H9 (cell line): Measurements from ENCODE around the gene HSD11B1L. TPM values are rescaled to one million over a fixed set of nuclear protein-coding genes. Genes with fewer than 3 reads are reported as not detected.

Experiments
- DNase-seq: peaks from one replicate; pipeline ENCODE4 v3.0.0-alpha.2; 2017
- H2AFZ ChIP-seq: one replicate; pipeline ENCODE4 v1.6.1; 2013; ENCODE audit warnings: mild to moderate bottlenecking, low read length, control low read depth, moderate library complexity
- H2AK5ac ChIP-seq: 2 replicates; pipeline ENCODE4 v1.6.1; 2013; ENCODE audit warnings: low read length, control low read depth, mixed read lengths; ENCODE audit not compliant: insufficient read length
- H2BK120ac ChIP-seq: one replicate; pipeline ENCODE4 v1.6.1; 2013; ENCODE audit warnings: low read depth, mild to moderate bottlenecking, low read length, control low read depth, inconsistent platforms; ENCODE audit not compliant: poor library complexity, severe bottlenecking
- H2BK12ac ChIP-seq: 2 replicates; pipeline ENCODE4 v1.6.1; 2013; ENCODE audit warnings: low read length, control low read depth, mixed read lengths, low read depth; ENCODE audit not compliant: insufficient read length
- H2BK15ac ChIP-seq: 2 replicates; pipeline ENCODE4 v1.6.1; 2013; ENCODE audit warnings: low read depth, low read length, control low read depth
- H2BK20ac ChIP-seq: one replicate; pipeline ENCODE4 v1.6.1; 2013; ENCODE audit warnings: low read depth, mild to moderate bottlenecking, low read length, control low read depth, inconsistent platforms; ENCODE audit not compliant: poor library complexity, severe bottlenecking
- H2BK5ac ChIP-seq: 2 replicates; pipeline ENCODE4 v1.6.1; 2013; ENCODE audit warnings: low read length, control low read depth, mixed read lengths; ENCODE audit not compliant: insufficient read length
- H3K14ac ChIP-seq: 2 replicates; pipeline ENCODE4 v1.6.1; 2013; ENCODE audit warnings: low read length, control low read depth; ENCODE audit not compliant: insufficient read depth
- H3K18ac ChIP-seq: 2 replicates; pipeline ENCODE4 v1.6.1; 2013; ENCODE audit warnings: low read depth, mild to moderate bottlenecking, mixed read lengths, low read length, control low read depth; ENCODE audit not compliant: insufficient read length
- H3K23ac ChIP-seq: 2 replicates; pipeline ENCODE4 v1.6.1; 2013; ENCODE audit warnings: low read length, control low read depth, mixed read lengths, low read depth; ENCODE audit not compliant: insufficient read length
- H3K23me2 ChIP-seq: 2 replicates; pipeline ENCODE4 v1.6.1; 2013; ENCODE audit warnings: low read depth, mild to moderate bottlenecking, mixed read lengths, low read length, control low read depth; ENCODE audit not compliant: insufficient read length, poor library complexity, severe bottlenecking
- H3K27ac ChIP-seq: 2 replicates; pipeline ENCODE4 v1.5.1; 2013; ENCODE audit warnings: low read length, control low read depth, mixed read lengths, low read depth; ENCODE audit not compliant: insufficient read length
- H3K27me3 ChIP-seq: 2 replicates; pipeline ENCODE4 v1.6.1; 2013; ENCODE audit warnings: low read length, control low read depth, inconsistent platforms; ENCODE audit not compliant: insufficient read depth
- H3K4ac ChIP-seq: 2 replicates; pipeline ENCODE4 v1.6.1; 2013; ENCODE audit warnings: low read depth, mild to moderate bottlenecking, control low read depth, inconsistent platforms, low read length, moderate library complexity
- H3K4me1 ChIP-seq: 2 replicates; pipeline ENCODE4 v1.6.1; 2013; ENCODE audit warnings: low read length, control low read depth, inconsistent platforms; ENCODE audit not compliant: insufficient read depth
- H3K4me2 ChIP-seq: 2 replicates; pipeline ENCODE4 v1.6.1; 2013; ENCODE audit warnings: low read length, control low read depth, mixed read lengths; ENCODE audit not compliant: insufficient read length, insufficient read depth
- H3K56ac ChIP-seq: 2 replicates; pipeline ENCODE4 v1.6.1; 2013; ENCODE audit warnings: low read depth, mild to moderate bottlenecking, mixed read lengths, low read length, control low read depth; ENCODE audit not compliant: insufficient read length
- H3K79me1 ChIP-seq: 2 replicates; pipeline ENCODE4 v1.6.1; 2013; ENCODE audit warnings: low read depth, mild to moderate bottlenecking, moderate library complexity, low read length, control low read depth, inconsistent platforms; ENCODE audit not compliant: insufficient read depth, poor library complexity, severe bottlenecking
- H3K79me2 ChIP-seq: 2 replicates; pipeline ENCODE4 v1.6.1; 2013; ENCODE audit warnings: low read length, control low read depth, inconsistent platforms; ENCODE audit not compliant: insufficient read depth
- H3K9ac ChIP-seq: 2 replicates; pipeline ENCODE4 v1.6.1; 2013; ENCODE audit warnings: low read length, control low read depth, mixed read lengths; ENCODE audit not compliant: insufficient read length; ENCODE audit errors: extremely low read depth
- H3K9me3 ChIP-seq: one replicate; pipeline ENCODE4 v1.6.1; 2013; ENCODE audit warnings: low read depth, low read length, inconsistent platforms; ENCODE audit not compliant: control insufficient read depth
- H3T11ph ChIP-seq: one replicate; pipeline ENCODE4 v1.6.1; 2013; ENCODE audit warnings: mild to moderate bottlenecking, low read length, control low read depth, inconsistent platforms
- H4K20me1 ChIP-seq: one replicate; pipeline ENCODE4 v1.6.1; 2013; ENCODE audit not compliant: control insufficient read depth, insufficient read length, insufficient read depth
- H4K5ac ChIP-seq: 2 replicates; pipeline ENCODE4 v1.6.1; 2013; ENCODE audit warnings: low read depth, mild to moderate bottlenecking, mixed read lengths, low read length, control low read depth; ENCODE audit not compliant: insufficient read length
- H4K8ac ChIP-seq: replicated peaks from 2 replicates; pipeline ENCODE4 v1.6.1; 2013; ENCODE audit warnings: low read length, control low read depth, mixed read lengths, low read depth; ENCODE audit not compliant: insufficient read length
- H4K91ac ChIP-seq: 2 replicates; pipeline ENCODE4 v1.6.1; 2013; ENCODE audit warnings: low read depth, mild to moderate bottlenecking, moderate library complexity, mixed read lengths, low read length, control low read depth; ENCODE audit not compliant: insufficient read length
- H3K27ac Mint-ChIP-seq, 3 experiments: 2 replicates in 2 of 3; 3 replicates in 1 of 3; pipeline ENCODE4 v1.8.0; 2020 to 2021; ENCODE audit warnings: mixed read lengths in 3 of 3, mild to moderate bottlenecking in 1 of 3, moderate library complexity in 1 of 3
- H3K27me3 Mint-ChIP-seq: 2 replicates; pipeline ENCODE4 v1.8.0; 2021; ENCODE audit warnings: low read depth, mild to moderate bottlenecking, moderate library complexity, mixed read lengths
- H3K36me3 Mint-ChIP-seq, 3 experiments: 2 replicates in 2 of 3; 3 replicates in 1 of 3; pipeline ENCODE4 v1.8.0; 2020 to 2021; ENCODE audit warnings: low read depth in 3 of 3, mixed read lengths in 3 of 3; ENCODE audit not compliant: insufficient read depth in 1 of 3
- H3K4me1 Mint-ChIP-seq, 2 experiments: 2 replicates each; pipeline ENCODE4 v1.8.0; 2020; ENCODE audit warnings: mixed read lengths in 2 of 2
- H3K4me3 Mint-ChIP-seq, 2 experiments: 2 replicates in 1 of 2; 3 replicates in 1 of 2; pipeline ENCODE4 v1.8.0; 2020 to 2021; ENCODE audit warnings: mild to moderate bottlenecking in 2 of 2, mixed read lengths in 2 of 2, moderate library complexity in 1 of 2
- H3K9me3 Mint-ChIP-seq, 2 experiments: 2 replicates in 1 of 2; 3 replicates in 1 of 2; pipeline ENCODE4 v1.8.0; 2020; ENCODE audit warnings: mild to moderate bottlenecking in 2 of 2, mixed read lengths in 2 of 2, moderate library complexity in 1 of 2
- CTCF ChIP-seq: fragments of 200-600 bp; sonication (generic); conservative IDR thresholded peaks from 3 replicates; pipeline ENCODE4 v1.8.0; 2021; ENCODE audit warnings: antibody characterized with exemption, mild to moderate bottlenecking
- WGBS: extraction: QIAGEN DNeasy Blood & Tissue Kit; methylation state at CpG from one replicate; pipeline ENCODE4 v1.1.7; 2013; ENCODE audit warnings: missing lambda C conversion rate, low lambda C conversion rate, mixed read lengths; ENCODE audit not compliant: insufficient read length; ENCODE audit errors: extremely low coverage; 5-methylcytosine and 5-hydroxymethylcytosine counted together
- total RNA-seq: library from RNA; stranded (reverse); gene quantifications from 2 replicates; pipeline ENCODE4 v1.2.1, GENCODE V29; 2021

HSD11B1L gene
- total RNA-seq, 1 experiment from 2014 or later = 9.3 TPM

- Histone ChIP-seq H2BK5ac (no peak overlapping the region), H3K27me3 (no peaks in the 10 kb centered on the region), H3K4ac (no peak overlapping the region), H3K9me3 (no peaks in the 10 kb centered on the region), H3K9ac (no peak overlapping the region), H4K8ac (no peak overlapping the region), H3K14ac (no peak overlapping the region), H2AFZ (no peak overlapping the region), H3K27ac (no peak overlapping the region), H3K23me2 (no peaks in the 10 kb centered on the region), H3K79me1 (no peaks in the 10 kb centered on the region), H2BK20ac (no peak overlapping the region), H3K4me1 (no peaks in the 10 kb centered on the region), H2BK120ac (no peak overlapping the region), H3K56ac (no peak overlapping the region), H2BK15ac (no peak overlapping the region), H3T11ph (no peak overlapping the region), H4K20me1 (no peaks in the 10 kb centered on the region), H4K5ac (no peak overlapping the region), H3K18ac (no peak overlapping the region), H4K91ac (no peak overlapping the region), H3K4me2 (no peak overlapping the region), H3K23ac (no peak overlapping the region), H2AK5ac (no peak overlapping the region), H2BK12ac (no peak overlapping the region), H3K79me2 (no peaks in the 10 kb centered on the region)
- no CpG with 5 or more reads among the region's 5 CpGs for WGBS
- Mint-ChIP-seq H3K27me3 (no peaks in the 10 kb centered on the region), H3K36me3 (peaks cover 59 to 92% (median 85%) of the 10 kb centered on the region in 3 experiments; a peak in 6 of 7 replicates), H3K27ac (no peak overlapping the region; a peak in 1 of 7 replicates), H3K4me1 (no peaks in the 10 kb centered on the region), H3K9me3 (no peaks in the 10 kb centered on the region), H3K4me3 (no peak overlapping the region)
- no peak for DNase-seq
- TF ChIP-seq CTCF = peak; percentile 27; the same call in 1 of the 3 replicates
Observed at GRCh38 chr19:5651361-5651760, 29.5 kb upstream of the HSD11B1L start.
